DOHH2 (cell line): ENCODE data around the gene TMEM272.

Source experiments
- H3F3A ChIP-seq: fragments of 200-600 bp; sonication (generic), shearing (Covaris generic); 2 replicates; pipeline ENCODE4 v1.6.0; 2016; ENCODE audit warnings: antibody characterized with exemption, mild to moderate bottlenecking; ENCODE audit not compliant: control insufficient read depth, insufficient read depth
- H3K27ac ChIP-seq: fragments of 200-600 bp; sonication (generic); 2 replicates; pipeline ENCODE4 v1.5.1; 2014; ENCODE audit warnings: low read depth, mild to moderate bottlenecking, low read length, moderate library complexity
- H3K27me3 ChIP-seq: fragments of 200-600 bp; sonication (generic); 2 replicates; pipeline ENCODE4 v1.6.1; 2014; ENCODE audit warnings: mild to moderate bottlenecking, low read length, mixed read lengths; ENCODE audit not compliant: control insufficient read depth
- H3K36me3 ChIP-seq: fragments of 200-600 bp; sonication (generic); 2 replicates; pipeline ENCODE4 v1.6.1; 2014; ENCODE audit warnings: mild to moderate bottlenecking, low read length, moderate library complexity, mixed read lengths; ENCODE audit not compliant: control insufficient read depth
- H3K4me1 ChIP-seq: fragments of 200-600 bp; sonication (generic); 2 replicates; pipeline ENCODE4 v1.6.1; 2014; ENCODE audit warnings: mild to moderate bottlenecking, low read length, mixed read lengths; ENCODE audit not compliant: control insufficient read depth
- H3K4me2 ChIP-seq: fragments of 200-600 bp; sonication (generic); 2 replicates; pipeline ENCODE4 v1.6.0; 2014; ENCODE audit warnings: mild to moderate bottlenecking, low read length, moderate library complexity
- H3K4me3 ChIP-seq: fragments of 200-600 bp; sonication (generic); 2 replicates; pipeline ENCODE4 v1.5.1; 2014; ENCODE audit warnings: mild to moderate bottlenecking, low read length, mixed read lengths
- H3K79me2 ChIP-seq: fragments of 200-600 bp; sonication (generic); 2 replicates; pipeline ENCODE4 v1.6.1; 2014; ENCODE audit warnings: mild to moderate bottlenecking, low read length, mixed read lengths; ENCODE audit not compliant: control insufficient read depth
- H3K9me2 ChIP-seq: fragments of 200-600 bp; sonication (generic); replicated peaks from 2 replicates; pipeline ENCODE4 v1.6.1; 2014; ENCODE audit warnings: mild to moderate bottlenecking, low read length, mixed read lengths; ENCODE audit not compliant: control insufficient read depth
- H3K9me3 ChIP-seq: fragments of 200-600 bp; sonication (generic); 2 replicates; pipeline ENCODE4 v1.6.1; 2014; ENCODE audit warnings: antibody characterized with exemption, low read length, mixed read lengths; ENCODE audit not compliant: control insufficient read depth, insufficient read depth
- H4K20me1 ChIP-seq: fragments of 200-600 bp; sonication (generic); 2 replicates; pipeline ENCODE4 v1.6.0; 2014; ENCODE audit warnings: low read depth, mild to moderate bottlenecking, antibody characterized with exemption, low read length, moderate library complexity; ENCODE audit not compliant: control insufficient read depth, insufficient read depth
- CTCF ChIP-seq: fragments of 200-600 bp; sonication (generic); IDR thresholded peaks from one replicate; pipeline ENCODE4 v1.5.1; 2014; ENCODE audit warnings: antibody characterized with exemption, mild to moderate bottlenecking, low read depth, low read length; ENCODE audit not compliant: poor library complexity, severe bottlenecking
- EZH2phosphoT487 ChIP-seq: fragments of 200-600 bp; sonication (generic); IDR thresholded peaks from 2 replicates; pipeline ENCODE4 v1.6.1; 2017; ENCODE audit warnings: borderline replicate concordance, mild to moderate bottlenecking, antibody characterized with exemption, low read length, moderate library complexity, mixed read lengths

TMEM272 gene

GRCh38 chr13:51785712-51786424 is 59.1 kb downstream of the TMEM272 start:
- TF ChIP-seq CTCF (no peak), EZH2phosphoT487 (no peak)
- H3K27me3 ChIP-seq, result no peaks in the 10 kb centered on the region
- H4K20me1 ChIP-seq, result no peaks in the 10 kb centered on the region
- H3K4me3 ChIP-seq, result no peak overlapping the region
- no peaks in the 10 kb centered on the region for H3F3A ChIP-seq
- H3K79me2 ChIP-seq, result no peaks in the 10 kb centered on the region
- no peaks in the 10 kb centered on the region for H3K36me3 ChIP-seq
- peaks cover 8% of the 10 kb centered on the region for H3K4me1 ChIP-seq
- H3K9me2 ChIP-seq, result no peaks in the 10 kb centered on the region
- no peak overlapping the region for H3K27ac ChIP-seq
- H3K4me2 ChIP-seq, result no peak overlapping the region
- H3K9me3 ChIP-seq, result no peaks in the 10 kb centered on the region

- Histone ChIP-seq H3K9me3 (no peaks in the 10 kb centered on the region), H3F3A (no peaks in the 10 kb centered on the region), H4K20me1 (no peaks in the 10 kb centered on the region), H3K27ac (no peak overlapping the region), H3K4me2 (no peak overlapping the region), H3K79me2 (no peaks in the 10 kb centered on the region), H3K4me3 (no peak overlapping the region), H3K27me3 (no peaks in the 10 kb centered on the region), H3K4me1 (peaks cover 8% of the 10 kb centered on the region), H3K9me2 (no peaks in the 10 kb centered on the region), H3K36me3 (no peaks in the 10 kb centered on the region)
- TF ChIP-seq EZH2phosphoT487 (no peak), CTCF (no peak)
Observed at GRCh38 chr13:51784097-51784496, 60.9 kb downstream of the TMEM272 start.

GRCh38 chr13:51783428-51784094 is 61.4 kb downstream of the TMEM272 start:
- H3K27ac ChIP-seq, result no peak overlapping the region
- no peak overlapping the region for H3K4me3 ChIP-seq
- no peaks in the 10 kb centered on the region for H4K20me1 ChIP-seq
- TF ChIP-seq CTCF, result no peak
- no peak for TF ChIP-seq EZH2phosphoT487
- no peaks in the 10 kb centered on the region for H3F3A ChIP-seq
- H3K9me3 ChIP-seq, result no peaks in the 10 kb centered on the region
- no peaks in the 10 kb centered on the region for H3K27me3 ChIP-seq
- no peaks in the 10 kb centered on the region for H3K79me2 ChIP-seq
- H3K4me1 ChIP-seq, result peaks cover 8% of the 10 kb centered on the region
- no peaks in the 10 kb centered on the region for H3K36me3 ChIP-seq
- no peaks in the 10 kb centered on the region for H3K9me2 ChIP-seq
- H3K4me2 ChIP-seq, result no peak overlapping the region
